ENCODE results near the gene EEF2KMT.
"Not testable (repeated sequence)": the region's sequence is repeated elsewhere in the genome, so short reads cannot be mapped to it uniquely, and the experiment has no call there.

EEF2KMT gene

DNA sequence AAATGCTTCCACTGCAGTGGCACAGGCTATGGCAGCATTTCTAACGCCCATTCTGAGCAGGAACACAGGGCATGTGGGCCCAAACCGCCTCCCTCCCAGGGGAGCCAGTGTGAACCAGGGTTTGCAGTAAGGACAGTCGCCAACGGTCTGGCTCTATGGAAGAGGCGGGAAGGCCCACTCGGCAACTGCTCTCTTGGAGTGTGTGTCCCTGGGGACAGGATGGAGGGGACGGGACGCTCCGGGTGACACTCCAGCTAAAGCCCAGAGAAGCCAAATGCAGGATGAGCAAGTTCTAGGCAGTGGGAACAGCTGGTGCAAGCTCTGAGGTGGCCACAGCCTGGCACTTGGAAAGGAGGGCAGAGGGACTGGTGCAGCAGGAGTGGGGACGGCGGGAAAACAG, 3.8 kb downstream of the EEF2KMT start:
- DNase-seq = not testable (repeated sequence)

DNA sequence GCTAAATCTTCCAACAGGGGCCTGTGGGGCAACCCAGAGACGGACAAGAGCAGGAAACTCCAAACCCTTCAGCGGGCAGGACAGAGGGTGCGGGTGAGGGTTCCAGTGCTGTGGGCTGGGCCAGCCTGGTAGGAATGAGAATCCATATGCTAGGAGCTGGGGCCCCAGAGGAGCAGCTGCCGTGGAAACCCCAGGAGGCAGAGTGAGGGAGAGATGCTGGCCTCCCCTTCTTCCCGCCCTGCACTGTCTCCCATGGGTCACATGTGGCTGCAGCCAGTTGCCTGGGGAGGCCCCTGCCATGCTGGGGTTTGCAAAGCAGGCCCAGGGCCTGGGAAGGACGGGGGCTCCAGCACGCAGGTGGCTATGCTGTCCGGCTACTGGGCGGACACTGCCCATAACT, 4.5 kb downstream of the EEF2KMT start:
- DNase-seq = not testable (repeated sequence)

DNA sequence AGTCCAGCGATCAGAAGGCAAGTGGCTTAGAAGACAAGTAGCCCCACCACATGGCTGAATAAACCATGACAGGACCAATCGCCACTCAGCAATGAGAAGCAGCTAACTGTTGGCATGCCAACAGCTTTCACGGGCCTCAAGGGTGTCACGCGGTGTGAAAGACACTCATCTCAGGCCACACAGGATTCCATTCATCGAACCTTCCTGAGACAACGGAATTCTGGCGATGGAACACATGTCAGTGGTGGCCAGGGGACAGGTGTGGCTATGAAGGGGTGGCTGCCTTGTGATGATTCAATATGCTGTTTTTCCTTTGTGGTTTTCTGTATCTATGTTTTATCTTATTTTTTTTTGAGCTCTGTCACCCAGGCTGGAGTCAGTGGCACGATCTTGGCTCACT, 7.0 kb downstream of the EEF2KMT start:
- not testable (repeated sequence) for DNase-seq

DNA sequence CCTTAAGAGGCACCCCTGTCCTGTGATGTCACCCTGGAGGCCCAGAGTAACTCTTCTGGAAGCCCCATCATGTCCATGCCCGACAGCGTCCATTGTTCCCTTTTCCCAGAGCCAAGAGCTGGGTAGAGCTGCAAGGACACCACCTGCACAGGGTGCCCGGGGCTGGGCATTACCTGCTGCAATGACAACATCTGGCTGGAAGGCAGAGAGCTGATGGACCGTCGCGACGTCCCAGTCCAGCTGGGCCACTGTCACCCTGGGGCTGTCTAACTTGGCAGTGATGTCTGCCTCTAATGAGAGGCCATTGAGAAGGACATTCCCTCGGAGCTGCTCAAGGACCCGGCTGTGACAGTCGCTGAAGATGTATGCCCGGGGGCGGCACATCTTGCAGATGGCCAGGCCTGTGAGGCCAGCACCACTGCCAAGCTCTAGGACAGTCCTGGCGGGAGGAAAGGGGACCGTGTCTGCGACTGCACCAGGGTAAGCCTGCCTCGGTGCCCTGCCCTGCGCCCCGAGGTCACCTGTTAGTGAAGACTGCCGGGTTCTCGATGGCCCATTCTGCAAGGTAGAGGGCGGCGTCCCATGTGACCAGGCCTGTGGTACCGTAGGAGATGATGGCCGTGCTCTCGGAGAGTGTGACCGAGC, 7.6 kb downstream of the EEF2KMT start:
- not testable (repeated sequence) for DNase-seq

DNA sequence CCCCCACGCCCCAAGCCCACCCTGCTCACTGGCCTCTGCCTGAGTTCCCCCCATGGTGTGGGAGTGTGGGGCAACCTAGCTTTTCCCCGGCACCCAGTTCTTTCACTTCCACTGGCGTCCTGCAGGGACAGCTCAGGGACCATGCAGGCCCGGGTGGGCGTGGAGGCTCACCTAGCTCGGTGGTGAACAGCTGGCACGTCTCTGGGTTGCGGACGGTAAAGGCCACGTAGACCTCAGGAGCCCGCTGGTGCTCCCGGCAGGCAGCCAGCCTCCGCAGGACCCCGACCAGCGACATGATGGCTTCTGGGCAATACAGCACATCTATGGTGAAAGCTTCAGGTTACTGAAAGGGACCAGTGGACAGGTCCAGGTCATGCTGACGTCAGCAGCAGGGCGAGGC, 8.7 kb downstream of the EEF2KMT start:
- DNase-seq = not testable (repeated sequence)

DNA sequence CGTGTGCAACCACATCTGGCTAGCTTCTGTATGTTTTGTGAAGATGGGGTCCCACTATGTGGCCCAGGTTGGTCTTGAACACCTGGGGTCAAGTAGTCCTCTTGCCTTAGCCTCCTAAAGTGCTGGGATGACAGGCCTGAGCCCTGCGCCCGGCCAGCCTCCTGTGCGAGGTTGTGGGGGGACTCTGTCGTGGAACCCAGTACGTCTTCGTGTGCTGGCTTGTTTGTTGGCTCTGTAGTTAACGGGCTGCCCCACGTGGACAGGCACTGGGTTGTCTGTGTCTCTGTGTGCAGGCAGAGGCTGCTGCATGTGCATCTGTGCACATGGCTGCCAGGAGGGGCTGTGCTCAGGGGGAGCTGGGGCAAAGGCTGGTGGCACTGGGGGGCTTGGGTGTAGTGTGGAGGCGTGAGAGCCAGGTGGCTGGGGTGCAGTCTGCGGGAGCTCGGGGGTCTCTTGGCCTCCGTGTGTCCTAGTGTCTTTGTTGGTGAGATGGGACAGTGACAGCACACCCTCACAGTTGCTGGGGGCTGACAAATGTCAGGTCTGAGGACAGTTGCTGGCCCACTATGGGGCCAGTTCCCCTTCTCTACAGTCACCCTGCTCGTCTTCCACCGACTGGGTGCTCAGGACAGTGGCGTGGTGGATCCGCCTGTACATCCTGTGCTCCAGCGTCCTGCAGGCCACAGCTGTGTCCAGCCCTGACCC, 9.4 kb downstream of the EEF2KMT start:
- not testable (repeated sequence) for DNase-seq

DNA sequence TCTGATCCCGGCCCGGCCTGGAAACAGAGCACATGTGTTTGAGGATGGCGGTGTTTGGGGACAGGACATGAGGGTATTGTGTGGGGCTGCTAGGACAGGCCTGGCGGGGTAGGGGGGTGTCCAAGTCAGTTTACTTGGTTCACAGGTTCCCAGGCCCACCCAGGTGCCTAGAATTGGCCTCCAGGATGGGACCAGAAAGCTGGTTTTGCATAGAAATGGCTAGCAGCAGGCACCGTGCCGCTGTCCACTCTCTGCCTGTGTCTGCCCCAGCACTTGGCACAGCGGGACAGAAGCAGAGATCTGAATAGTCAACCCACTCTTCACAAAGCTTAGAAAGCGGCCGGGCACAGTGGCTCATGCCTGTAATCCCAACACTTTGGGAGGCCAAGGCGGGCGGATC, 11.9 kb downstream of the EEF2KMT start:
- not testable (repeated sequence) for DNase-seq

DNA sequence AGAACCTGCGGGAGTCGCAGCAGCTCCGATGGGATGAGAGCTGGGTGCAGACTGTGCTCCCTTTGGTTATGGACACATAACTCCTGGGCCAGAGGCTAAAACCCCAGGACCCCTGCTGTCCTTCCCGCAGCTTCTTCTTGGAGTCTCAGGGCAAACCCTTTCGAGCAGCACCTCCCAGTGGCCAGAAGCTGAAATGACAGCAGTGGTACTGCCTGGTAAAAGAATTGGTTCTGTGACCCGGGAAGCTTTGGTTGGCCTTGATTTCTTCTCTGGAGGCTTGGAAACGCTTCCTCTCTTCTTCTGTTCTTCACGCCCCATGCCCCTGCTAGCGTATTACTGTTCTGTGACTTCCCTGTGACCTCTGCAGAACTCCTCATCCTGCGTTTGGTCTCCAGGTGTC, 12.8 kb downstream of the EEF2KMT start:
- DNase-seq = peak; percentile 59

DNA sequence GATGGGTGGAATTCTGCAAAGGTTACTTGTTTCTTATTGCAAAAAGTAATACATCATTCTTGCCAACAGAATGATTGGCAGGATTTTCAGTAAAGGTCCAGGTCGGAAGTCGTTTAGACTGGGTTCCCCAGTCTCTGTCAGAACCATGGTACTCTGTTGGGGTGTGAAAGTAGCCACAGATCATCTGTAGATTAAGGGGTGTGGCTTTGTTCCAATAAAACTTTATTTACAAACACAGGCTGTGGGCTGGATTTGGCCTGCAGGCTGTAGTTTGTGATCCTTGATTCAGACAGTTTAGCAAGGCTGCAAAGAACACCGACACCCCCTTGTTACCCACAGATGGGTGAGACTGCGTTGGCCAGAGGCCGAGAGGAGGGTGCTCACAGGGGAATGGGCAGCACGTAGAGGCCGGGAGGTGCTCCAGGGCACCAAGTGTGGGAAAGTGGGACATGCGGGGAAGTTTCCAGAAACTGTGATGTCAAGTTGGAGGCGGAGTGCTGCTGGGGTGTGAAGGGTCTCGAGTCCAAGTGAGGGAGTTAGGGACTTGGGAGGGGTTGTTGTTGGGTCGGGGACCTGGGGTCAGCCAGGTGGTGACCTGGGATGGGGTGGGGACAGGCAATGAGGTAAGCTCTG, 13.4 kb downstream of the EEF2KMT start:
- DNase-seq = not testable (repeated sequence)

DNA sequence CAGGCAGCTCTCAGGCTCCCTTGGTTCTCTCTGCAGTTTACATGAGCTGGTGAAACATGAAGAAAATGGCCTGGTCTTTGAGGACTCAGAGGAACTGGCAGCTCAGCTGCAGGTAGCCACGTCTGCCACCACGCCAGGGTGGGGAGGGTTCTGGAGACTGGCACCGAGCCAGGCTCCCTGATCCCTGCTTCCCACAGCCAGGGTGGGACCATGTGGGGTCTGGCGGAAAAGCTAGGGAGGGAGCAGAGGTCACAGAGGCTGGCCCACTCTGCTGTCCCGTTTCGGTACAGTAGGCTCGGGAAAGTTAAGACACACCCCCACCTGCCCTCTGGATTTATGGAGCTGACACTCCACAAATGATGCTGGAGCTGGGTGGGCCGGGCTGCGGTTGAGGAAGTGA, 13.9 kb downstream of the EEF2KMT start:
- not testable (repeated sequence) for DNase-seq

DNA sequence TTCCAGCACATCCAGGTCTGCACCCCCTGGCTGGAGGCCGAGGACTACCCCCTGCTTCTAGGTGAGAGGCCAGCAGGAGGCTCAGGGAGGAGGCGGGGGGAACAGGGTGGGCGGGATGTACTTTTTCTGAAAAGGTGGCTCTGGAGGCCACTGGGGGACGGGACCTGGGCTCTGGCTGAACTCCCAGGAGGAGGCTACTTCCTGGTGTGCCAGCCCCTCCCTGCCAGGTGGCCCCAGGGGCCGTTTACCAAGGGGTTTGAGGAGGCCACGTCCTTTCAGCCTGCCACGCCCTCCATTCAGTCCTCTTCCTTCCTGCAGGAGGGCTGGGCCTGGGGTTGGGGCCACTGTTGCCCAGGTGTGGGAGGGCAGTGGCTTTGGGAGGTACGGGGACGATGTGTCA, 16.6 kb downstream of the EEF2KMT start:
- not testable (repeated sequence) for DNase-seq

DNA sequence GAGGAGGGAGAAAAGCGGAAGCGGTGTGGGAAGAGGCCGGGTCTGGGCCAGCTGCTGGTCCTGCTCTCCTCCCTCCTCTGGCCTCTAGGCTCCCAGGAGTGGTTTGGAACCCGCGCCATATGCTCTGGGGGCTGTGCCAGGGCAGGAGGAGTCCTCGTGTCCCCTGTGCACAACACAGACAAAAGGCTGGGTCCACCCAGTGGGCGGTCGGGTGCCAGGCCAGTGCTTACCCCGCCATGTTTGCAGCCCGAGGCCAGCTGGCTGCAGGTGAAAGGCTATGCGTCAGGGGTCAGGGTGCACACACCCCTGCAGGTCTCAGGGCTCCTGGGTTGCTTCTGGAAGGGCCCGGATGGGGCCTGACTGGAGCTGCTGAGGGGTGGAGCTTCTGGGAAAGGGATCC, 17.1 kb downstream of the EEF2KMT start:
- not testable (repeated sequence) for DNase-seq

DNA sequence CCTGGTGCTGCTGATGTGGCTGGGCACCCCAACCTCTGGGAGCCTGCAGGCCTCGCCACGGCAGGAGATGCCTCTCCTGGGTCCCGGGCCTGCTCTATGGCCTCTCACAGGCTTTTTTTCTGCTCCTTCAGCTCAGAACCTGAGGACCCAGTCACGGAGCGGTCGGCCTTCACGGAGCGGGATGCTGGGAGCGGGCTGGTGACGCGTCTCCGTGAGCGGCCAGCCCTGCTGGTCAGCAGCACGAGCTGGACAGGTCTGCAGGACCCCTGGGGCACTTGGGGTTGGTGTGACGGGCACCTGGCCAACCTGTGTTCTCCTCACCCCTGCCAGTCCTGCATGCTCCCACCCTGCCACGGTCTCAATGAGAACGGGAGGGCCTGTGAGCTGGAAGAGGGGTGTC, 19.0 kb downstream of the EEF2KMT start:
- no peak for DNase-seq

DNA sequence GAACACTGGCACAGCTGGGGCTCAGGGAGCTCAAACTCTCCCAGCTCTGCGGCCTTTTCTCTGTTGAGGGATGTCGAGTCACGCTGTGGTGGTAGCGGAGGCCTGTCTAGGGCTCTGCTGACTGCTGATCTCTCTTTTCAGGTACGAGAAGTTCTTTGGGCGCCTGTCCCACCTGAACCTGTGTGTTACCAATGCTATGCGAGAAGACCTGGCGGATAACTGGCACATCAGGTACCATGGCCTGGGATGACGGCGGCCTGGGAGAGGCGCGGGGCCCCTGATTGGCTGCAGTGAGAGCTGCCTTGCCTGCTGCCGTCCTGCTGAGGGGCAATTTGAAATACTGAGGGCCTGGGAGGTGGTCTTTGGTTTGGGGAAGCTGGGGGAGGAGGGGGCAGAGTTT, 20.3 kb downstream of the EEF2KMT start:
- no peak for DNase-seq

DNA sequence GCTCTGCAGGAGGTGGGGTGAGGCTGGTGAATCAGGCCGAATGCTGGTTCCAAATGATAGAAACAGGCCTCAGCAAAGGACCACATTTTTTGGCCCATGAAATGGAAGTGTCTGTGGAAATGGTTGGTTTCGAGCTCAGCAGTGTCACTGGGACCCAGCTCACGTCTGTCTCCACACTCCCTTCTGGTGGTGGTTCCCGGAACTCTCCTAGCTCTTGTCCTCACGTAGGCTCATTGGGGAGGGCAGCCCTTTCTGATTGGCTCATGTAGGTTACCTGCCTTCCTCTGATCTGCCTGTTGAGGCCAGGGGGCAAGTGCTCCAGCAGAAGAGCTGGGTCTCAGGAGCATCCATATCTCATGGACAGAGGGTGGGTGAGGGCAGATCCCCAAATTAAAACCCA, 22.0 kb downstream of the EEF2KMT start:
- DNase-seq = no peak

DNA sequence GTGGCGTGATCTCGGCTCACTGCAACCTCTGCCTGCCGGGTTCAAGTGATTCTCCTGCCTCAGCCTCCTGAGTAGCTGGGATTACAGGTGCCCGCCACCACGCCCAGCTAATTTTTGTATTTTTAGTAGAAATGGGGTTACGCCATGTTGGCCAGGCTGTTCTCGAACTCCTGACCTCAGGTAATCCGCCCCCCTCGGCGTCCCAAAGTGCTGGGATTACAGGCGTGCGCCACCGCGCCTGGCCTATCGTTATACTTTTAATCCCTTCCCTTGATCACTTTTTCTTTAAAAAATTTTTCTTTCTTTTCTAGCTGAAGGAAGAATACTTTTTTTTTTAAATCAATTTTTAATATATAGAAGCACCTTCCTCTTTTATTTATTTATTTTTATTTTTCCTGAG, 23.8 kb downstream of the EEF2KMT start:
- DNase-seq = not testable (repeated sequence)

DNA sequence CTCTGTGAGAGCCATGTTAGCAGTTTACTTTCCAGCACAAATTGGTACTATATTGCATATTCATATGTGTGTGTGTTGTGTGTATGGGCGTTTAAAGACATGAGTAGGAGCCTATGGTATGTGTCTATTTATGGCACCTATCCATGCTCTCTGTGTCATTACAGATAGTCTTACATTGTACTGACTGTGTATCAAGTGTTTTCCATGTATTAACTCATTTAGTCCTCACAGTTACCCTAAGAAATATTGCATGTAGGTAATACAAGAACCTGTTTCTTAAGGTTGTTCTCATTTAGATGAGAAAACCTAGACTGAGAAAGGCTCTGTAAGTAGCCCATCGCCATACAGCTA, 24.3 kb downstream of the EEF2KMT start:
- DNase-seq = no peak

DNA sequence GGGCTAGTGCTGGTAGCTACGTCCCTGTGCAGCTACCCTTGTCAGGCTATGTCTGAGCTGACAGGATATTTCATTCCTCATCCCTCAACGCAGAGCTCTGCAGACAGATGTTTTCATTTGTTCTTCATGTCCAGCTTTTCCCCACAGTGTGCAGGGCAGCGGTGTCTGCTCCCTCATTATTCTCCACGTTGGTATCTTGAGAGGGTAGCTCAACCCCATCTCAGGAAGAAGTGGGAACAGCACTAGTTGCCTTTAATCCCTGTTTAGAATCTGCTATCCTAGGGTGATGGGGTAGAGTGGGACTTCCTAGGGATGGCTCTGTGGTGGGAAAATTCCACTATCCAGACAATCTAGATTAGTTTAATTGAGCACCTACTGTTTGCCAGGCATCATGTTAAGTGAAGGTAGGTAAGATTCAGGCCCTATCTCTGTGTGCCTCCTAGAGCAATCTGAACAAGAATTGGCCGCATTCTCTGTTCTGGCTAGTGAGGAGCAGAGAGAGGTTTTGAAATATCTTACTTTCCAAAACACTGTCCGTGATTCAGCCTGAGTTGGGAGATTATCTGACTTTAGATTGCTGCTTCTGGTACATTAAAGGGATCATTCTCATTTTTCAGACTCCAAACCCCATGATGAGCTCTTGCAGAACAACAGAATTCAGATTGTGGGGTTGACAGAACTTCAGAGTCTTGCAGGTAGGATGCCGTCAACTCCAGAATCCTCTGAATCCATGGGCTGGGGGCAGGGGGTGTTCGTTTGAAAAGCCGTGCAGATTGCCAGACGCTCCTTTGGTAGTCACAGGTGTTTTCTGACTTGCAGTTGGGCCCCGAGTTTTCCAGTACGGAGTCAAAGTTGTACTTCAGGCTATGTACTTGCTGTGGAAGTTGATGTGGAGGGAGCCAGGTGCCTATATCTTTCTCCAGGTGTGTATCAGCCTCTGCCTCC, 25.0 kb downstream of the EEF2KMT start:
- DNase-seq = no peak

DNA sequence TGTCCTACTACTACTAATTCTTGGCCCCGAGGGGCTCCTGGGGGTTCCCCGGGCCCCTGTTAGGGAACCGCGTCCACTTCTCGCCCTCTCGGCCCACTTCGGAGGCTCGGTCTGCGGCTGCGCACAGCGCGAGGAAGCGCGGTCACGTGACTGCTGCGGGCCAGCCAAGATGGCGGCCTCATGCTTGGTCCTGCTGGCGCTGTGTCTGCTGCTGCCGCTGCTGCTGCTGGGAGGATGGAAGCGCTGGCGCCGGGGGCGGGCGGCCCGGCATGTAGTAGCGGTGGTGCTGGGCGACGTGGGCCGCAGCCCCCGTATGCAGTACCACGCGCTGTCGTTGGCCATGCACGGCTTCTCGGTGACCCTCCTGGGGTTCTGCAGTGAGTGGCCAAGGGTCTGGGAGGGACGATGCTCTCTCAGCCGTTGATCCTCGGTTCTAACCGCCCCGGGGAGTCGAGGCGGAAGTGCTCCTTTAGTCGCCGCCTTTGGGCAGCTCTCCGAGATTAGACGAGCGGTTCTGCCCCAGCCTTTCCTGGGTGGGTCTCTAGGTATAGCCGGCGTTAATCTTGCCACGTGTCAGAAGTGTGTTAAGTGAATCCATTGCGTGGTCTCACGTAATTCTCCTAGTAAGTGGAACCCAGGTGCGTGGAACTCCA, 25.8 kb downstream of the EEF2KMT start, which contains the start of gene ALG1:
TSS of gene ALG1 (plus strand) at position 163 of the 653 bp plus-strand sequence. CDS start at position 170, 7 bp downstream.
- DNase-seq = peak; percentile 94

DNA sequence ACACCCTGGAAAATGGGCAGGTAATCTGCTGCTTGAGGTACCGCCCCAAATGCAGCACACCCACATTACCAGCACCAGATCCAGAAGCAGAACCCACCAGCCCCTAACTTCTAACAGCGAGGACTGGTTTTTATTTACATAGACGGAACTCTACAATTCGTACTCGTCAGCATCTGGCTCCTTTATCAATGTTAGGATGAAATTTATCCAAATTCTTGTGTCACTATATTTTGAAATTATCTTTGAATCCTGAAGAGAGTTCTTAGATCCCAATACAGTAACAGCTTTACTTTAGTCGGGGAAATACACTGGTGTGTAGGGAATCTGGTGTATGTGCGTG, 26.3 kb downstream of the EEF2KMT start:
- no peak for DNase-seq

DNA sequence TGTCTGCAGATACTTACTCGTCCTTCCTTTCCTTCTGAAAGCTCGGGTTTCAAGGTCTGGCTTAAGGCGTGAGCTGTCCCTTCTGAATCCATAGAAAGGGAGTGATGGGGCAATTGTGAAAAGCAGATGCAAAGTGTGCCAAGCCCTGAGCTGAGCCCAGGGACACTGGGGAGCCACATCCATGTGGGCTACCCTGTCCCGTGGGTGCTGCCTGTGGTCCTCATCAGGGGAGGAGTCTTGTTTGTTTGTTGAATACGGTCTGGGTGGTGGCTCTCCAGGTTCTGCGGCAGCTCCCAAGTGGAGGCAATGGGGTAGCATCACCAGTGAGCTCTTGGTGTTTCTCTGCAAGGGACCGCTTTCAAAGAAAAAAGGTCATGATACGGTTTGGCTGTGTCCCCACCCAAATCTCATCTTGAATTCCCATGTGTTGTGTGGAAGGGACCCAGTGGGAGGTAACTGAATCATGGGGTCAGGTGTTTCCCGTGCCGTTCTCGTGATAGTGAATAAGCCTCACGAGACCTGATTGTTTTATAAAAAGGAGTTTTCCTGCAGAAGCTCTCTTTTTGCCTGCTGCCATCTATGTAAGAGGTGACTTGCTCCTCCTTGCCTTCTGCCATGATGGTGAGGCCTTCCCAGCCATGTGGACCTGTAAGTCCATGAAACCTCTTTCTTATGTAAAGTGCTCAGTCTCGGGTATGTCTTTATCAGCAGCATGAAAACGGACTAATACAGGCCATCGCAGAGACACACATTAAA, 27.0 kb downstream of the EEF2KMT start:
- no peak for DNase-seq

DNA sequence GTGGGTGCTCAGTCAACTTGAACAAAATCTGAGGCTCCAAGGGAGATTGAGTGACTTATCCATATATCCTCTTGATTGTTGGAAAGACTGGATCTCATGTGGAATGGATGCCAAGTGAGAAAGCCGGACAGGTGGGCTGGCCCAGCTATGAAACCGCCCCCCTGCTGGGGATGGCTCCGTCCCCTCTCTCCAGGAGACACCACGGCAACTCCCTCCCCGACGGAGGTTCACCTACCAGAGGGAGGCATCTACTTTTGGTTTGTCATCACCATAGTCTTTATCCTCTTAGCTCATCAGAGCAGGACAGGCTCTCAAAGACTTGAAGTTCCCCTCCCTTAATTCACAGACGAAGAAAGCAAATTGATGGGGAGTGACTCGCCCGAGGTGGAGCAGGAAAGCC, 27.7 kb downstream of the EEF2KMT start:
- no peak for DNase-seq

Data from activated CD4-positive, CD25-positive, alpha-beta regulatory T cell treated with anti-CD3 and anti-CD28 coated beads, Interleukin-2, amount 50 U/mL, for 72 hours (primary cell).